GM12878 (cell line): ENCODE results near the gene CRYBG3. TPM values are rescaled to one million over a fixed set of nuclear protein-coding genes. Genes with fewer than 3 reads are reported as not detected.

Source experiments
- ATAC-seq: fragments of 200-7000 bp; cut with Tn5 transposase; 3 replicates; pipeline ENCODE4 v1.9.1; 2020; ENCODE audit warnings: mild to moderate bottlenecking, moderate library complexity
- BruUV-seq: library from RNA; stranded (reverse); fragments of 400-500 nt; replicated peaks from 2 replicates; lab custom pipeline; 2021; lab: Mats Ljungman, UMichigan
- CTCF ChIA-PET: fragments of 300-600 bp; sonication (Branson Sonifier 250); formaldehyde crosslinking; extraction: SDS; loops from one replicate; lab custom pipeline; 2021; ENCODE audit warnings: inconsistent platforms; lab: Yijun Ruan, JAX
- POLR2A ChIA-PET: fragments of 350-600 bp; formaldehyde crosslinking; extraction: SDS; loops from one replicate; lab custom pipeline; 2021; ENCODE audit warnings: inconsistent platforms; lab: Charles Lee
- RAD21 ChIA-PET: fragments of 300-600 bp; sonication (Branson Sonifier 250); formaldehyde crosslinking; loops from one replicate; lab custom pipeline; 2023; ENCODE audit warnings: antibody characterized with exemption; ENCODE audit not compliant: unreplicated experiment; lab: Charles Lee
- SMC1A ChIA-PET: fragments of 300-600 bp; sonication (Branson Sonifier 250); formaldehyde crosslinking; loops from one replicate; lab custom pipeline; 2023; ENCODE audit not compliant: unreplicated experiment, uncharacterized antibody; lab: Charles Lee
- DNase-seq: peaks from one replicate; pipeline ENCODE4 v3.0.0-alpha.2; 2011; ENCODE audit warnings: low read depth, low spot score
- FAIRE-seq: peaks from 3 replicates; lab custom pipeline; 2011; peaks lifted over from hg19 to GRCh38; lab: Jason Lieb, UNC
- H2AFZ ChIP-seq: 2 replicates; pipeline ENCODE4 v1.6.0; 2011; ENCODE audit warnings: low read depth, low read length, control low read depth; ENCODE audit not compliant: control insufficient read depth
- H3K27ac ChIP-seq: 2 replicates; pipeline ENCODE4 v1.5.1; 2011; ENCODE audit warnings: control low read depth; ENCODE audit not compliant: control insufficient read depth, insufficient read depth
- H3K27me3 ChIP-seq, 2 experiments: replicated peaks in 1 of 2; 2 replicates each; pipeline versions ENCODE4 v1.6.0 to v1.6.1; 2011; ENCODE audit warnings: low read length in 1 of 2; ENCODE audit not compliant: control insufficient read depth in 2 of 2, insufficient read depth in 2 of 2
- H3K36me3 ChIP-seq, 2 experiments: 2 replicates each; pipeline ENCODE4 v1.5.1; 2011; ENCODE audit warnings: low read length in 1 of 2; ENCODE audit not compliant: control insufficient read depth in 2 of 2, insufficient read depth in 2 of 2
- H3K4me1 ChIP-seq: 2 replicates; pipeline ENCODE4 v1.6.1; 2011; ENCODE audit warnings: mild to moderate bottlenecking, low read length, moderate library complexity, mixed read lengths; ENCODE audit not compliant: control insufficient read depth, insufficient read depth
- H3K4me2 ChIP-seq: 2 replicates; pipeline ENCODE4 v1.6.0; 2011; ENCODE audit warnings: control low read depth; ENCODE audit not compliant: control insufficient read depth, insufficient read depth
- H3K4me3 ChIP-seq: fragments of 200-600 bp; sonication (generic); 2 replicates; pipeline ENCODE4 v1.5.1; 2016
- H3K79me2 ChIP-seq: 2 replicates; pipeline ENCODE4 v1.6.0; 2011; ENCODE audit warnings: low read length; ENCODE audit not compliant: control insufficient read depth, insufficient read depth
- H3K9ac ChIP-seq: 2 replicates; pipeline ENCODE4 v1.8.0; 2011; ENCODE audit warnings: low read length, control low read depth, mixed read lengths; ENCODE audit not compliant: control insufficient read depth, insufficient read depth
- H3K9me3 ChIP-seq: replicated peaks from 3 replicates; pipeline ENCODE4 v1.5.1; 2011; ENCODE audit warnings: mild to moderate bottlenecking, low read length; ENCODE audit not compliant: control insufficient read depth, insufficient read depth
- H4K20me1 ChIP-seq: 2 replicates; pipeline ENCODE4 v1.6.0; 2011; ENCODE audit not compliant: control insufficient read depth, insufficient read depth
- ASH2L ChIP-seq: fragments of 300-600, 200-600 bp; sonication (generic); IDR thresholded peaks from 2 replicates; pipeline ENCODE4 v1.6.1; 2017; ENCODE audit warnings: low read depth, mild to moderate bottlenecking, borderline replicate concordance
- CEBPZ ChIP-seq: fragments of 150-350 bp; IDR thresholded peaks from 2 replicates; pipeline ENCODE4 v1.6.1; 2016; ENCODE audit warnings: low read depth, low read length
- ELK1 ChIP-seq: IDR thresholded peaks from 2 replicates; pipeline ENCODE4 v1.6.1; 2012; ENCODE audit warnings: low read depth, low read length, improper control_type of control experiment
- ESRRA ChIP-seq: IDR thresholded peaks from 2 replicates; pipeline ENCODE4 v1.6.1; 2012; ENCODE audit warnings: mild to moderate bottlenecking, low read length, improper control_type of control experiment
- PKNOX1 ChIP-seq: fragments of 450-650 bp; IDR thresholded peaks from 2 replicates; pipeline ENCODE4 v1.6.1; 2016; ENCODE audit warnings: mild to moderate bottlenecking
- PRDM15 ChIP-seq: fragments of 450-650 bp; formaldehyde crosslinking; IDR thresholded peaks from 2 replicates; pipeline ENCODE4 v1.4.0; 2020; ENCODE audit warnings: mild to moderate bottlenecking, moderate library complexity
- RBBP5 ChIP-seq: fragments of 200-600 bp; sonication (generic); conservative IDR thresholded peaks from 2 replicates; pipeline ENCODE4 v1.6.1; 2016
- ZSCAN29 ChIP-seq: fragments of 450-650 bp; IDR thresholded peaks from 2 replicates; pipeline ENCODE4 v1.6.1; 2017; ENCODE audit warnings: mild to moderate bottlenecking, moderate library complexity
- WGBS: methylation state at CpG from one replicate; pipeline ENCODE4 v1.1.6; 2016; ENCODE audit warnings: low lambda C conversion rate; ENCODE audit not compliant: insufficient replicate concordance, insufficient coverage; ENCODE audit errors: missing lambda C conversion rate; 5-methylcytosine and 5-hydroxymethylcytosine counted together
- in situ Hi-C: fragments of 300-500 bp; cut with MboI; formaldehyde crosslinking; loops from 9 replicates; pipeline ENCODE4 v1.14.3; 2018; ENCODE audit warnings: mixed read lengths
- intact Hi-C: fragments of 100-400 bp; cut with micrococcal nuclease; formaldehyde crosslinking; loops from one replicate; pipeline ENCODE4 v1.14.2; 2022; ENCODE audit not compliant: unreplicated experiment
- polyA plus RNA-seq, 11 experiments: library from polyadenylated mRNA; depleted of rRNA in 4 of 11; unstranded in 6 of 11; stranded (reverse) in 5 of 11; fragments of >200 nt; fragmentation: Nextera tagmentation in 4 of 11; fragmentation: Illumina TruSeq in 1 of 11; extraction: Ambion mirVana in 4 of 11; extraction: Trizol in 1 of 11; gene quantifications; 1 replicate in 1 of 11; 2 replicates in 10 of 11; pipeline versions ENCODE4 v1.2.1 to v1.2.3, GENCODE V29; 2011 to 2016; ENCODE audit warnings: inconsistent platforms in 2 of 11, missing spikeins in 2 of 11, low read depth in 1 of 11
- total RNA-seq, 4 experiments: library from RNA; depleted of rRNA in 3 of 4; stranded (reverse); fragments of >200 nt in 3 of 4; fragmentation: Illumina TruSeq in 1 of 4; extraction: Trizol in 1 of 4; gene quantifications; 2 replicates each; pipeline versions ENCODE4 v1.2.1 to v1.2.3, GENCODE V29; 2013 to 2021

The CRYBG3 gene
- total and polyA plus RNA-seq, 10 of the 15 experiments (the other 5 are each of a cell fraction or from before 2014, with no cell fraction given) = 0.11 to 5.4 (median 1.6) TPM

GRCh38 chr3:97896547-97896946 is 74.7 kb downstream of the CRYBG3 start:
- no TSS peak for BruUV-seq
- SMC1A ChIA-PET = no interaction called here
- CTCF ChIA-PET = no interaction called here
- FAIRE-seq (no peak), ATAC-seq (peak; percentile 36; the same call in 1 of the 3 replicates), DNase-seq (no peak)
- TF ChIP-seq ELK1 (no peak), ZSCAN29 (no peak), CEBPZ (no peak), RBBP5 (no peak), PRDM15 (no peak), PKNOX1 (no peak), ASH2L (no peak), ESRRA (no peak)
- intact Hi-C loops = no loop called here
- no peaks in the 10 kb centered on the region for H3K9me3 ChIP-seq
- no peak overlapping the region for H3K27ac ChIP-seq
- H4K20me1 ChIP-seq = no peaks in the 10 kb centered on the region
- 77% methylated on average over 3 of the region's 3 CpGs for WGBS
- H3K4me1 ChIP-seq = peaks cover 10% of the 10 kb centered on the region
- H3K4me3 ChIP-seq = no peak overlapping the region
- H3K36me3 ChIP-seq = no peaks in the 10 kb centered on the region
- H3K9ac ChIP-seq = no peak overlapping the region
- H3K27me3 ChIP-seq = no peaks in the 10 kb centered on the region
- no peak overlapping the region for H2AFZ ChIP-seq
- RAD21 ChIA-PET = no interaction called here
- no peak overlapping the region for H3K4me2 ChIP-seq
- in situ Hi-C loops = no loop called here
- H3K79me2 ChIP-seq = no peaks in the 10 kb centered on the region
- POLR2A ChIA-PET = no interaction called here
